GM12878 (cell line): ENCODE measurements around the gene IL22. TPM values are rescaled to one million over a fixed set of nuclear protein-coding genes. Genes with fewer than 3 reads are reported as not detected.

Experiments used
- ATAC-seq: fragments of 200-7000 bp; cut with Tn5 transposase; 3 replicates; pipeline ENCODE4 v1.9.1; 2020; ENCODE audit warnings: mild to moderate bottlenecking, moderate library complexity
- BruUV-seq: library from RNA; stranded (reverse); fragments of 400-500 nt; replicated peaks from 2 replicates; lab custom pipeline; 2021; lab: Mats Ljungman, UMichigan
- CTCF ChIA-PET: fragments of 300-600 bp; sonication (Branson Sonifier 250); formaldehyde crosslinking; extraction: SDS; loops from one replicate; lab custom pipeline; 2021; ENCODE audit warnings: inconsistent platforms; lab: Yijun Ruan, JAX
- POLR2A ChIA-PET: fragments of 350-600 bp; formaldehyde crosslinking; extraction: SDS; loops from one replicate; lab custom pipeline; 2021; ENCODE audit warnings: inconsistent platforms; lab: Charles Lee
- RAD21 ChIA-PET: fragments of 300-600 bp; sonication (Branson Sonifier 250); formaldehyde crosslinking; loops from one replicate; lab custom pipeline; 2023; ENCODE audit warnings: antibody characterized with exemption; ENCODE audit not compliant: unreplicated experiment; lab: Charles Lee
- SMC1A ChIA-PET: fragments of 300-600 bp; sonication (Branson Sonifier 250); formaldehyde crosslinking; loops from one replicate; lab custom pipeline; 2023; ENCODE audit not compliant: unreplicated experiment, uncharacterized antibody; lab: Charles Lee
- DNase-seq: peaks from one replicate; pipeline ENCODE4 v3.0.0-alpha.2; 2011; ENCODE audit warnings: low read depth, low spot score
- FAIRE-seq: peaks from 3 replicates; lab custom pipeline; 2011; peaks lifted over from hg19 to GRCh38; lab: Jason Lieb, UNC
- H2AFZ ChIP-seq: 2 replicates; pipeline ENCODE4 v1.6.0; 2011; ENCODE audit warnings: low read depth, low read length, control low read depth; ENCODE audit not compliant: control insufficient read depth
- H3K27ac ChIP-seq: 2 replicates; pipeline ENCODE4 v1.5.1; 2011; ENCODE audit warnings: control low read depth; ENCODE audit not compliant: control insufficient read depth, insufficient read depth
- H3K27me3 ChIP-seq, 2 experiments: replicated peaks in 1 of 2; 2 replicates each; pipeline versions ENCODE4 v1.6.0 to v1.6.1; 2011; ENCODE audit warnings: low read length in 1 of 2; ENCODE audit not compliant: control insufficient read depth in 2 of 2, insufficient read depth in 2 of 2
- H3K36me3 ChIP-seq, 2 experiments: 2 replicates each; pipeline ENCODE4 v1.5.1; 2011; ENCODE audit warnings: low read length in 1 of 2; ENCODE audit not compliant: control insufficient read depth in 2 of 2, insufficient read depth in 2 of 2
- H3K4me1 ChIP-seq: 2 replicates; pipeline ENCODE4 v1.6.1; 2011; ENCODE audit warnings: mild to moderate bottlenecking, low read length, moderate library complexity, mixed read lengths; ENCODE audit not compliant: control insufficient read depth, insufficient read depth
- H3K4me2 ChIP-seq: 2 replicates; pipeline ENCODE4 v1.6.0; 2011; ENCODE audit warnings: control low read depth; ENCODE audit not compliant: control insufficient read depth, insufficient read depth
- H3K4me3 ChIP-seq: fragments of 200-600 bp; sonication (generic); 2 replicates; pipeline ENCODE4 v1.5.1; 2016
- H3K79me2 ChIP-seq: 2 replicates; pipeline ENCODE4 v1.6.0; 2011; ENCODE audit warnings: low read length; ENCODE audit not compliant: control insufficient read depth, insufficient read depth
- H3K9ac ChIP-seq: 2 replicates; pipeline ENCODE4 v1.8.0; 2011; ENCODE audit warnings: low read length, control low read depth, mixed read lengths; ENCODE audit not compliant: control insufficient read depth, insufficient read depth
- H3K9me3 ChIP-seq: replicated peaks from 3 replicates; pipeline ENCODE4 v1.5.1; 2011; ENCODE audit warnings: mild to moderate bottlenecking, low read length; ENCODE audit not compliant: control insufficient read depth, insufficient read depth
- H4K20me1 ChIP-seq: 2 replicates; pipeline ENCODE4 v1.6.0; 2011; ENCODE audit not compliant: control insufficient read depth, insufficient read depth
- BRCA1 ChIP-seq: IDR thresholded peaks from 2 replicates; pipeline ENCODE4 v1.6.1; 2011; ENCODE audit warnings: low read depth, low read length, improper control_type of control experiment
- CBX5 ChIP-seq: sonication (generic); IDR thresholded peaks from 2 replicates; pipeline ENCODE4 v1.6.1; 2016; ENCODE audit warnings: low read depth, moderate library complexity, mild to moderate bottlenecking, inconsistent platforms
- GABPA ChIP-seq: IDR thresholded peaks from 2 replicates; pipeline ENCODE4 v1.6.1; 2014; ENCODE audit warnings: antibody characterized with exemption, low read depth, mild to moderate bottlenecking, inconsistent platforms
- MEF2B ChIP-seq: fragments of 450-650 bp; IDR thresholded peaks from 2 replicates; pipeline ENCODE4 v1.6.1; 2018; ENCODE audit warnings: mild to moderate bottlenecking, moderate library complexity; ENCODE audit not compliant: partially characterized antibody, poor library complexity, severe bottlenecking
- MYB ChIP-seq: fragments of 150-350 bp; IDR thresholded peaks from 2 replicates; pipeline ENCODE4 v1.6.1; 2014; ENCODE audit warnings: mild to moderate bottlenecking, low read depth, low read length, borderline replicate concordance
- POU2F2 ChIP-seq: IDR thresholded peaks from 3 replicates; pipeline ENCODE4 v1.6.1; 2011; ENCODE audit warnings: low read depth, mild to moderate bottlenecking, low read length, borderline replicate concordance
- SP1 ChIP-seq: IDR thresholded peaks from one replicate; pipeline ENCODE4 v1.6.1; 2011; ENCODE audit warnings: low read depth, low read length
- SRF ChIP-seq, 2 experiments: IDR thresholded peaks; 2 replicates each; pipeline ENCODE4 v1.6.1; 2011; ENCODE audit warnings: low read depth in 2 of 2, low read length in 2 of 2, mild to moderate bottlenecking in 1 of 2, moderate library complexity in 1 of 2
- YBX1 ChIP-seq: fragments of 450-650 bp; IDR thresholded peaks from 2 replicates; pipeline ENCODE4 v1.6.1; 2016; ENCODE audit warnings: antibody characterized with exemption
- ZNF274 ChIP-seq: IDR thresholded peaks from one replicate; pipeline ENCODE4 v1.8.0; 2011; ENCODE audit not compliant: insufficient read length, insufficient read depth
- ZNF384 ChIP-seq: IDR thresholded peaks from 2 replicates; pipeline ENCODE4 v1.6.1; 2012; ENCODE audit warnings: low read depth, mild to moderate bottlenecking, low read length, improper control_type of control experiment, borderline replicate concordance
- WGBS: methylation state at CpG from one replicate; pipeline ENCODE4 v1.1.6; 2016; ENCODE audit warnings: low lambda C conversion rate; ENCODE audit not compliant: insufficient replicate concordance, insufficient coverage; ENCODE audit errors: missing lambda C conversion rate; 5-methylcytosine and 5-hydroxymethylcytosine counted together
- in situ Hi-C: fragments of 300-500 bp; cut with MboI; formaldehyde crosslinking; loops from 9 replicates; pipeline ENCODE4 v1.14.3; 2018; ENCODE audit warnings: mixed read lengths
- intact Hi-C: fragments of 100-400 bp; cut with micrococcal nuclease; formaldehyde crosslinking; loops from one replicate; pipeline ENCODE4 v1.14.2; 2022; ENCODE audit not compliant: unreplicated experiment
- polyA plus RNA-seq, 11 experiments: library from polyadenylated mRNA; depleted of rRNA in 4 of 11; unstranded in 6 of 11; stranded (reverse) in 5 of 11; fragments of >200 nt; fragmentation: Nextera tagmentation in 4 of 11; fragmentation: Illumina TruSeq in 1 of 11; extraction: Ambion mirVana in 4 of 11; extraction: Trizol in 1 of 11; gene quantifications; 1 replicate in 1 of 11; 2 replicates in 10 of 11; pipeline versions ENCODE4 v1.2.1 to v1.2.3, GENCODE V29; 2011 to 2016; ENCODE audit warnings: inconsistent platforms in 2 of 11, missing spikeins in 2 of 11, low read depth in 1 of 11
- total RNA-seq, 4 experiments: library from RNA; depleted of rRNA in 3 of 4; stranded (reverse); fragments of >200 nt in 3 of 4; fragmentation: Illumina TruSeq in 1 of 4; extraction: Trizol in 1 of 4; gene quantifications; 2 replicates each; pipeline versions ENCODE4 v1.2.1 to v1.2.3, GENCODE V29; 2013 to 2021
- TF ChIP-seq, protein P1 (sequence below): fragments of 450-650 bp; IDR thresholded peaks from 2 replicates; pipeline ENCODE4 v1.6.1; 2016; ENCODE audit warnings: mild to moderate bottlenecking

The IL22 gene
- total and polyA plus RNA-seq, 10 of the 15 experiments (the other 5 are each of a cell fraction or from before 2014, with no cell fraction given), result not detected

- TF ChIP-seq, protein P1, sequence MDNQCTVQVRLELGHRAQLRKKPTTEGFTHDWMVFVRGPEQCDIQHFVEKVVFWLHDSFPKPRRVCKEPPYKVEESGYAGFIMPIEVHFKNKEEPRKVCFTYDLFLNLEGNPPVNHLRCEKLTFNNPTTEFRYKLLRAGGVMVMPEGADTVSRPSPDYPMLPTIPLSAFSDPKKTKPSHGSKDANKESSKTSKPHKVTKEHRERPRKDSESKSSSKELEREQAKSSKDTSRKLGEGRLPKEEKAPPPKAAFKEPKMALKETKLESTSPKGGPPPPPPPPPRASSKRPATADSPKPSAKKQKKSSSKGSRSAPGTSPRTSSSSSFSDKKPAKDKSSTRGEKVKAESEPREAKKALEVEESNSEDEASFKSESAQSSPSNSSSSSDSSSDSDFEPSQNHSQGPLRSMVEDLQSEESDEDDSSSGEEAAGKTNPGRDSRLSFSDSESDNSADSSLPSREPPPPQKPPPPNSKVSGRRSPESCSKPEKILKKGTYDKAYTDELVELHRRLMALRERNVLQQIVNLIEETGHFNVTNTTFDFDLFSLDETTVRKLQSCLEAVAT, result no peak
- TF ChIP-seq MEF2B, result no peak
- TF ChIP-seq SRF (IDR thresholded peaks at IDR 0.05; ENCODE audit: low read depth in 2 of 2, low read length in 2 of 2), result no peak
- no peak for TF ChIP-seq BRCA1
- TF ChIP-seq MYB, result no peak
- TF ChIP-seq CBX5, result no peak
- TF ChIP-seq SP1, result no peak
- no peak for TF ChIP-seq POU2F2
- TF ChIP-seq ZNF384, result no peak
- no peak for TF ChIP-seq ZNF274
- no peak for TF ChIP-seq GABPA
These were observed 5.6 kb downstream of the IL22 start (continued) for GRCh38 chr12:68247785-68248184.

DNA sequence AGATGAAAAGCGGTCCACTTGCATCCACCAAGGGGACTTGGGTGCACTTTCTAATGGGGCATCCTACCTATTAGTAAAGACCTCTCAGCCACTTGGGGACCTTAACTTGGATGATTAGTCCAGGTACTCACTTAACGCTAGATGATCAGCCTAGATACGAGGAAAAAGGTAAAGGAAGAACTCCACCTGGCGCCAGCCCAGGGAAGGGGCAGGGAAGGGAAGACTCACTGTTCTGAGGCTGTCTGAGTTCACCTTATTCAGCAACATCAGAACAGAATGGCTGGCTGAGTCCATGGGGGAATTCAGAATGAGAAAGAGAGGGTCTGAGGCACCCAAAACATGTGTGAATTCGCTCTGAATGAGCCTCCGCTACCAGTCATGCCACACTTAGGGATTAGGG, 7.1 kb downstream of the IL22 start:
- ATAC-seq, result no peak
- WGBS, result 87% methylated on average over 6 of the region's 6 CpGs
- no TSS peak for BruUV-seq
- POLR2A ChIA-PET, result no interaction called here
- Histone ChIP-seq H3K79me2 (no peaks in the 10 kb centered on the region), H3K27ac (no peak overlapping the region), H3K4me3 (no peak overlapping the region), H3K36me3 (no peaks in the 10 kb centered on the region), H3K27me3 (no peaks in the 10 kb centered on the region), H3K4me2 (no peak overlapping the region), H3K9me3 (peaks cover 3% of the 10 kb centered on the region; the same call in 2 of the 3 replicates), H3K4me1 (0 out of 2 replicates have a peak, but pooled peaks cover 2% of the 10 kb centered on the region), H3K9ac (no peak overlapping the region), H2AFZ (no peak overlapping the region), H4K20me1 (no peaks in the 10 kb centered on the region)
- CTCF ChIA-PET, result interaction anchor here (1.0 kb wide), 1 partner anchor 80 kb away, joined by 3 read pairs; no protein-coding TSS in a partner anchor
- DNase-seq, result no peak
- no peak for FAIRE-seq
- in situ Hi-C loops (no loop called here), intact Hi-C loops (no loop called here)
- no peak for TF ChIP-seq YBX1
- SMC1A ChIA-PET, result interaction anchor here (1.4 to 1.7 kb wide), 3 partner anchors 23 to 74 kb away, joined by 3 to 4 read pairs (median 4); no protein-coding TSS in a partner anchor
- RAD21 ChIA-PET, result no interaction called here
